Measurements from ENCODE around the gene WRAP73.

Gene WRAP73

GRCh38 chr1:3649342-3650247, at the start of gene WRAP73:
Gene WRAP73 (minus strand): TSS chr1:3650103. CDS start chr1:3649999, 104 bp downstream.
- TF ChIP-seq CTCF (IDR thresholded peaks at IDR 0.05), result peak; percentile 30; the same call in 1 of the 2 replicates

GRCh38 chr1:3699596-3699995, 49.7 kb upstream of the WRAP73 start:
- TF ChIP-seq CTCF (IDR thresholded peaks at IDR 0.05), result no peak

- no peak for TF ChIP-seq CTCF (IDR thresholded peaks at IDR 0.05)
Observed at GRCh38 chr1:3698660-3699408, 48.9 kb upstream of the WRAP73 start.

- TF ChIP-seq CTCF (IDR thresholded peaks at IDR 0.05), result no peak
Observed at GRCh38 chr1:3697810-3698209, 47.9 kb upstream of the WRAP73 start.

- TF ChIP-seq CTCF (IDR thresholded peaks at IDR 0.05), result no peak
Observed at GRCh38 chr1:3697104-3697503, 47.2 kb upstream of the WRAP73 start.

GRCh38 chr1:3696689-3697088, 46.8 kb upstream of the WRAP73 start:
- no peak for TF ChIP-seq CTCF (IDR thresholded peaks at IDR 0.05)

GRCh38 chr1:3695326-3696217, 45.7 kb upstream of the WRAP73 start:
- TF ChIP-seq CTCF (IDR thresholded peaks at IDR 0.05), result peak; percentile 84
